Measurements from ENCODE around the gene HIVEP3.

GRCh38 chr1:41535716-41536115 lies 383.0 kb downstream of the HIVEP3 start:
- no peak for TF ChIP-seq CTCF (IDR thresholded peaks at IDR 0.05; ENCODE audit: poor library complexity)
- no peak for TF ChIP-seq EZH2phosphoT487 (IDR thresholded peaks at IDR 0.05; ENCODE audit: low read depth, severe bottlenecking, unreplicated experiment)
- TF ChIP-seq EZH2 (IDR thresholded peaks at IDR 0.05; ENCODE audit: borderline replicate concordance) = no peak
